Measurements from ENCODE around the gene CCND2. TPM values are rescaled to one million over a fixed set of nuclear protein-coding genes. Genes with fewer than 3 reads are reported as not detected.

Gene CCND2
- total RNA-seq, 2 experiments from 2014 or later: not detected

- no TSS peak for BruUV-seq (replicated peaks)
- Histone ChIP-seq H3K4me1 (ENCODE audit: insufficient read depth, low read length, poor library complexity, severe bottlenecking) (peaks cover 6% of the 10 kb centered on the region), H3K9me2 (ENCODE audit: insufficient read depth, low read length) (no peaks in the 10 kb centered on the region), H3K27ac (ENCODE audit: low read depth, low read length, poor library complexity, severe bottlenecking) (no peak overlapping the region), H3K4me3 (ENCODE audit: low read depth, low read length, poor library complexity, severe bottlenecking) (no peak overlapping the region), H4K20me1 (ENCODE audit: insufficient read depth, low read length) (no peaks in the 10 kb centered on the region), H3K36me3 (ENCODE audit: insufficient read depth, low read length) (no peaks in the 10 kb centered on the region), H2AFZ (ENCODE audit: low read length) (no peak overlapping the region), H3K79me2 (ENCODE audit: insufficient read depth, low read depth, low read length) (no peaks in the 10 kb centered on the region), H3K4me2 (ENCODE audit: low read length) (no peak overlapping the region), H3K9me3 (ENCODE audit: low read length) (no peaks in the 10 kb centered on the region)
- DNase-seq (ENCODE audit: low spot score): no peak
- TF ChIP-seq, protein P1, sequence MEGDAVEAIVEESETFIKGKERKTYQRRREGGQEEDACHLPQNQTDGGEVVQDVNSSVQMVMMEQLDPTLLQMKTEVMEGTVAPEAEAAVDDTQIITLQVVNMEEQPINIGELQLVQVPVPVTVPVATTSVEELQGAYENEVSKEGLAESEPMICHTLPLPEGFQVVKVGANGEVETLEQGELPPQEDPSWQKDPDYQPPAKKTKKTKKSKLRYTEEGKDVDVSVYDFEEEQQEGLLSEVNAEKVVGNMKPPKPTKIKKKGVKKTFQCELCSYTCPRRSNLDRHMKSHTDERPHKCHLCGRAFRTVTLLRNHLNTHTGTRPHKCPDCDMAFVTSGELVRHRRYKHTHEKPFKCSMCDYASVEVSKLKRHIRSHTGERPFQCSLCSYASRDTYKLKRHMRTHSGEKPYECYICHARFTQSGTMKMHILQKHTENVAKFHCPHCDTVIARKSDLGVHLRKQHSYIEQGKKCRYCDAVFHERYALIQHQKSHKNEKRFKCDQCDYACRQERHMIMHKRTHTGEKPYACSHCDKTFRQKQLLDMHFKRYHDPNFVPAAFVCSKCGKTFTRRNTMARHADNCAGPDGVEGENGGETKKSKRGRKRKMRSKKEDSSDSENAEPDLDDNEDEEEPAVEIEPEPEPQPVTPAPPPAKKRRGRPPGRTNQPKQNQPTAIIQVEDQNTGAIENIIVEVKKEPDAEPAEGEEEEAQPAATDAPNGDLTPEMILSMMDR (conservative IDR thresholded peaks at IDR 0.05; ENCODE audit: low read length): no peak
- no peak; the same call in 1 of the 2 replicates for TF ChIP-seq EZH2phosphoT487 (IDR thresholded peaks at IDR 0.05; ENCODE audit: borderline replicate concordance, low read depth, low read length)
- POLR2A ChIA-PET: interaction anchor here (0.8 kb wide), 1 partner anchor 389 kb away, joined by 3 read pairs; no protein-coding TSS in a partner anchor
- CTCF ChIA-PET (ENCODE audit: unreplicated experiment): interaction anchor here (1.0 kb wide), 1 partner anchor 390 kb away, joined by 5 read pairs; no protein-coding TSS in a partner anchor
- intact Hi-C loops (cut with micrococcal nuclease; ENCODE audit: unreplicated experiment): loop anchor here (2.0 kb wide), 1 partner anchor 281 kb away; no protein-coding TSS in a partner anchor
These were observed 2.3 kb downstream of the CCND2 start for GRCh38 chr12:4275870-4276301.

- BruUV-seq (replicated peaks): no TSS peak
- Histone ChIP-seq H3K9me3 (ENCODE audit: low read length) (no peaks in the 10 kb centered on the region), H2AFZ (ENCODE audit: low read length) (no peak overlapping the region), H3K4me2 (ENCODE audit: low read length) (no peak overlapping the region), H3K4me1 (ENCODE audit: insufficient read depth, low read length, poor library complexity, severe bottlenecking) (no peaks in the 10 kb centered on the region), H4K20me1 (ENCODE audit: insufficient read depth, low read length) (no peaks in the 10 kb centered on the region), H3K79me2 (ENCODE audit: insufficient read depth, low read depth, low read length) (no peaks in the 10 kb centered on the region), H3K36me3 (ENCODE audit: insufficient read depth, low read length) (no peaks in the 10 kb centered on the region), H3K4me3 (ENCODE audit: low read depth, low read length, poor library complexity, severe bottlenecking) (no peak overlapping the region), H3K27ac (ENCODE audit: low read depth, low read length, poor library complexity, severe bottlenecking) (no peak overlapping the region), H3K9me2 (ENCODE audit: insufficient read depth, low read length) (no peaks in the 10 kb centered on the region)
- ChIA-PET CTCF (ENCODE audit: unreplicated experiment) (interaction anchor here (0.5 to 1.0 kb wide), 4 partner anchors 167 to 500 kb away, joined by 3 to 5 read pairs (median 4); no protein-coding TSS in a partner anchor), POLR2A (interaction anchor here (0.8 to 1.7 kb wide), 2 partner anchors 390 to 391 kb away, joined by 3 to 4 read pairs; no protein-coding TSS in a partner anchor)
- intact Hi-C loops (cut with micrococcal nuclease; ENCODE audit: unreplicated experiment): loop anchor here (1.0 to 2.0 kb wide), 3 partner anchors 169 to 391 kb away; no protein-coding TSS in a partner anchor
- TF ChIP-seq EZH2phosphoT487 (IDR thresholded peaks at IDR 0.05; ENCODE audit: borderline replicate concordance, low read depth, low read length): no peak
- TF ChIP-seq, protein P1 (conservative IDR thresholded peaks at IDR 0.05; ENCODE audit: low read length): peak; percentile 88
- DNase-seq (ENCODE audit: low spot score): peak; percentile 81
These were observed 3.1 kb downstream of the CCND2 start for GRCh38 chr12:4276524-4277204.

DNA sequence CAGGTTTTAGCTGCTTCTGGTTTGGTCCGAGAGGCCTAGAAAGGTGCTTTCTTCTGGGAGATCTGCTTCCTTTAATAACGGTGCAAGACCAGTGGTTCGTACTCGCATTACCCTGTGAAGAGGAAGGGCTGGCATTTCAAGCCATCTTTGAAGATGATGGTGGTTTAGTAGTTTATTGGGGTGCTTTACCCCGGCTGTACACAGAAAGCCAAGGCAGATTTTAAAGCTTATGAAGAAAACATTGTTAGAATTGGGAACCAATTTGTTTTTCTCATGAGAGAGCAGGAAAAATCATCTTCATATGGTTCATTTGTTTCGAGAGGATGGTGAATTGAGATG, 3.6 kb downstream of the CCND2 start:
- Histone ChIP-seq H3K79me2 (ENCODE audit: insufficient read depth, low read depth, low read length) (no peaks in the 10 kb centered on the region), H3K4me2 (ENCODE audit: low read length) (no peak overlapping the region), H3K9me2 (ENCODE audit: insufficient read depth, low read length) (no peaks in the 10 kb centered on the region), H2AFZ (ENCODE audit: low read length) (no peak overlapping the region), H3K4me1 (ENCODE audit: insufficient read depth, low read length, poor library complexity, severe bottlenecking) (no peaks in the 10 kb centered on the region), H3K36me3 (ENCODE audit: insufficient read depth, low read length) (no peaks in the 10 kb centered on the region), H3K4me3 (ENCODE audit: low read depth, low read length, poor library complexity, severe bottlenecking) (no peak overlapping the region), H4K20me1 (ENCODE audit: insufficient read depth, low read length) (no peaks in the 10 kb centered on the region), H3K9me3 (ENCODE audit: low read length) (no peaks in the 10 kb centered on the region), H3K27ac (ENCODE audit: low read depth, low read length, poor library complexity, severe bottlenecking) (no peak overlapping the region)
- intact Hi-C loops (cut with micrococcal nuclease; ENCODE audit: unreplicated experiment): loop anchor here (1.0 to 2.0 kb wide), 3 partner anchors 170 to 392 kb away; no protein-coding TSS in a partner anchor
- POLR2A ChIA-PET: interaction anchor here (1.7 kb wide), 1 partner anchor 391 kb away, joined by 4 read pairs; no protein-coding TSS in a partner anchor
- BruUV-seq (replicated peaks): no TSS peak
- DNase-seq (ENCODE audit: low spot score): no peak
- CTCF ChIA-PET (ENCODE audit: unreplicated experiment): interaction anchor here (0.6 to 1.0 kb wide), 2 partner anchors 170 to 501 kb away, joined by 3 to 5 read pairs; no protein-coding TSS in a partner anchor
- no peak for TF ChIP-seq EZH2phosphoT487 (IDR thresholded peaks at IDR 0.05; ENCODE audit: borderline replicate concordance, low read depth, low read length)
- TF ChIP-seq, protein P1 (conservative IDR thresholded peaks at IDR 0.05; ENCODE audit: low read length): peak; percentile 53; the same call in 1 of the 2 replicates

Measured in OCI-LY7 (cell line).